Lower lobe of right lung (tissue), 2 donors: ENCODE measurements around the gene ATP1A4. TPM values are rescaled to one million over a fixed set of nuclear protein-coding genes. Genes with fewer than 3 reads are reported as not detected.

Source experiments
- ATAC-seq, 2 donors: fragments of 200-7000 bp; cut with Tn5 transposase; one replicate each; pipeline ENCODE4 v1.9.1; 2020 to 2022; ENCODE audit warnings: mild to moderate bottlenecking in 2 of 2, moderate library complexity in 2 of 2
- DNase-seq: peaks from one replicate; pipeline ENCODE4 v3.0.0-alpha.2; 2020
- H3K27ac ChIP-seq: fragments of 200-600 bp; one replicate; pipeline ENCODE4 v1.8.0; 2022
- H3K27me3 ChIP-seq: fragments of 200-600 bp; one replicate; pipeline ENCODE4 v1.8.0; 2022; ENCODE audit warnings: low read depth
- H3K36me3 ChIP-seq: fragments of 200-600 bp; one replicate; pipeline ENCODE4 v1.8.0; 2022; ENCODE audit warnings: mild to moderate bottlenecking
- H3K4me1 ChIP-seq: fragments of 200-600 bp; one replicate; pipeline ENCODE4 v1.8.0; 2022
- H3K4me3 ChIP-seq: fragments of 200-600 bp; one replicate; pipeline ENCODE4 v1.8.0; 2022; ENCODE audit warnings: mild to moderate bottlenecking
- H3K9me3 ChIP-seq: fragments of 200-600 bp; one replicate; pipeline ENCODE4 v1.8.0; 2022
- CTCF ChIP-seq: fragments of 200-600 bp; IDR thresholded peaks from one replicate; pipeline ENCODE4 v1.8.0; 2022; ENCODE audit warnings: antibody characterized with exemption, mild to moderate bottlenecking
- intact Hi-C: fragments of 100-400 bp; cut with DNase I; formaldehyde crosslinking; loops from one replicate; pipeline ENCODE4 v1.11.0; 2022
- total RNA-seq: library from RNA; stranded (reverse); fragmentation: NEBNext Ultra II Directional; extraction: Animal tissue kit (Norgen Biotek cat#: 25700); gene quantifications from one replicate; pipeline ENCODE4 v1.2.1, GENCODE V29; 2021
- donor health status: DM: no; HTN: yes; CAD: no; lungs with severe emphysema.

ATP1A4 gene
- total RNA-seq, 1 donor from 2014 or later, result 1.1 TPM

GRCh38 chr1:160148121-160148520, 3.3 kb upstream of the ATP1A4 start:
- Histone ChIP-seq H3K27ac (no peak overlapping the region), H3K9me3 (no peaks in the 10 kb centered on the region), H3K4me3 (no peak overlapping the region), H3K4me1 (no peaks in the 10 kb centered on the region), H3K36me3 (no peaks in the 10 kb centered on the region), H3K27me3 (no peaks in the 10 kb centered on the region)
- intact Hi-C loops, result no loop called here
- no peak for TF ChIP-seq CTCF
- DNase-seq, result no peak
- ATAC-seq, result no peak

DNA sequence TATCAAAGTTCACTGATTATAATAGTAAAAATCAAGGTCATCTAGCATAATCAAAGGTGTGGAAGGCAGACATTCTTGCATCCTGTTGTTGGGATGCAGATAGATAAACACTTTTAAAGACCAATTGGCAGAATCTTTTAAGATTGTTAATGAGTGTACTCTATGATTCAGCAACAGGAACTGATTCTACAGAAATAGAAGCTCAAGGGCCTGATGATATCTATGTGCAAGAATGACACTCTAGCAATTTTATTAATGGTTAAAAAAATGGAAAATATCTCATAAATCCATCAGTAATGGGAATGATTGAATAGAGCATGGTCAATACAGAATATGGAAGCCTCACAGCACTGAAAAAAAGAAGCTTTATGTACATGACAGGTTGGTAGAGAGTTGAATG, 2.2 kb upstream of the ATP1A4 start:
- intact Hi-C loops, result no loop called here
- no peaks in the 10 kb centered on the region for H3K9me3 ChIP-seq
- H3K36me3 ChIP-seq, result no peaks in the 10 kb centered on the region
- H3K27me3 ChIP-seq, result no peaks in the 10 kb centered on the region
- H3K4me3 ChIP-seq, result no peak overlapping the region
- DNase-seq (no peak), ATAC-seq (no peak)
- H3K27ac ChIP-seq, result no peak overlapping the region
- no peak for TF ChIP-seq CTCF
- no peaks in the 10 kb centered on the region for H3K4me1 ChIP-seq

DNA sequence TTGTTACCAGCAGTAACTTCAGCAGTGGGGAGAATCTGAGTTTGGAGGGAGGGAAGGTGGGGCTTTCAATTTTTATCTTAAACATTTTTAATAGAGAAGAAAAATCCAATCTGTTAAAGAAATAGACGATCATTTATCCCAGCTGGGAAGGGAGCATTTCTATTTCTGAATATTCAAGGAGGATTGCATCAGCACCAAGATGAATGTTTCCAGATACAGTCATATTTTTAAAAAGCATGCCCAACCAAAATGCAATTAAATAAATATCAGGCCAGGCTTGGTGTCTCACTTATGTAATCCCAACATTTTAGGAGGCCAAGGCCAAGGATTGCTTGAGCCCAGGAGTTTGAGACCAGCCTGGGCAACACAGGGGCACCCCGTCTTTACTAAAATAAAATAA, 1.7 kb upstream of the ATP1A4 start:
- Histone ChIP-seq H3K4me3 (no peak overlapping the region), H3K27ac (no peak overlapping the region), H3K27me3 (no peaks in the 10 kb centered on the region), H3K4me1 (no peaks in the 10 kb centered on the region), H3K9me3 (no peaks in the 10 kb centered on the region), H3K36me3 (no peaks in the 10 kb centered on the region)
- intact Hi-C loops, result no loop called here
- DNase-seq (no peak), ATAC-seq (no peak)
- TF ChIP-seq CTCF, result no peak

- no peak for TF ChIP-seq CTCF
- intact Hi-C loops, result no loop called here
- DNase-seq (no peak), ATAC-seq (no peak)
- Histone ChIP-seq H3K4me1 (no peaks in the 10 kb centered on the region), H3K36me3 (no peaks in the 10 kb centered on the region), H3K9me3 (no peaks in the 10 kb centered on the region), H3K4me3 (no peak overlapping the region), H3K27ac (no peak overlapping the region), H3K27me3 (no peaks in the 10 kb centered on the region)
Observed at GRCh38 chr1:160154790-160155189, 3.4 kb downstream of the ATP1A4 start.

DNA sequence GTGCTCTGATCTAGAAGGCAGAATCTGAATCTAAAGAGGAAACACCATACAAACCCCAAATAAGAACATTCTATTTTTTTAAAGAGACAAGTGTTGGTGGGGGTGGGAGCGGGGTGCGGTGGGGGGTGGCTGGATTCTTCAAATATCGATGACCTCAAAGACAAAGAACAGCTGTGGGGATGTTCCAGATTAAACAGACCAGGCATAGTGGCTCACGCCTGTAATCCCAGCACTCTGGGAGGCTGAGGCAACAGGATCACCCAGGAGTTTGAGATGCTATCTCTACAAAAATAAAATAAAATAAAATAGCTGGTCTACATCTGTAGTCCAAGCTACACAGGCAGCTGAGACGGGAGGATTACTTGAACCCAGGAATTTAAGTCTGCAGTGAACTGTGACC, 5.0 kb downstream of the ATP1A4 start:
- ATAC-seq, result no peak
- TF ChIP-seq CTCF, result no peak
- H3K4me3 ChIP-seq, result no peak overlapping the region
- H3K9me3 ChIP-seq, result no peaks in the 10 kb centered on the region
- intact Hi-C loops, result no loop called here
- H3K27ac ChIP-seq, result no peak overlapping the region
- no peak for DNase-seq
- no peaks in the 10 kb centered on the region for H3K36me3 ChIP-seq
- no peaks in the 10 kb centered on the region for H3K4me1 ChIP-seq
- H3K27me3 ChIP-seq, result no peaks in the 10 kb centered on the region

DNA sequence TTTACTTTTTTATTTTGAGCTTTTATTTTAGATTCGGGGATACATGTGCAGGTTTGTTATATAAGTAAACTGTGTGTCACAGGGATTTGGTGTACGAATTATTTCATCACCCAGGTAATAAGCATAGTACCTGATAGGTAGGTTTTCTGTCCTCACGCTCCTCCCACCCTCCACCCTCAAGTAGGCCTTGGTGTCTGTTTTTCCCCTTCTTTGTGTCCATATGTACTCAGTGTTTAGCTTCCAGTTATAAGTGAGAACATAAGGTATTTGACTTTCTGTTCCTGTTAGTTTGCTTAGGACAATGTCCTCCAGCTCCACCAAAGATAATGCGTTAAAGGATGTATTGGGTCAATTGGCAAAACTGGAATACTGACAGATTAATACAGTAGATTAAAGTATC, 5.8 kb downstream of the ATP1A4 start:
- H3K36me3 ChIP-seq, result no peaks in the 10 kb centered on the region
- no peaks in the 10 kb centered on the region for H3K9me3 ChIP-seq
- DNase-seq (no peak), ATAC-seq (no peak)
- no peak overlapping the region for H3K27ac ChIP-seq
- intact Hi-C loops, result no loop called here
- no peaks in the 10 kb centered on the region for H3K27me3 ChIP-seq
- H3K4me3 ChIP-seq, result no peak overlapping the region
- no peak for TF ChIP-seq CTCF
- no peaks in the 10 kb centered on the region for H3K4me1 ChIP-seq
